ENCODE measurements around the gene EXOC8. TPM values are rescaled to one million over a fixed set of nuclear protein-coding genes. Genes with fewer than 3 reads are reported as not detected.

Gene EXOC8
- total RNA-seq, 1 donor from 2014 or later: 24.9 TPM

DNA sequence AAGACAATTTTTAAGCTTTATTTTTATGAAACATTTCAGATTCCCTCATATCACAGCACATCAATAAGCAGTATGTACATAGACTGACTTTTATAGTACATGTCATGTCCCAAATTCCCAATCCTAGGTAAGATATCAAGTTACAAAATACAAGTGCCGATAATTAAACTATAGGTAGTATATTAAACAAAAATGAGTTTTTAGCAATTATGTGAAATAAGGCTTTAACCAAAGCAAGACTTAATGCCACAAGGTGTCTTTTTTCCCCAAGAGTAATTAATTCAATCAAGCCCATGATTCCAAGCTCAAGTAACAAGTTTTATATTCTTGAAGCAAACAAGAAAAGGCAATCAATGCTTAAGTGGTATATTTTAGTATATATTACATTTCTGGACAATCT is 4.9 kb downstream of the EXOC8 start:
- H3K27ac Mint-ChIP-seq: no peak overlapping the region
- H3K4me1 Mint-ChIP-seq: peaks cover 66% of the 10 kb centered on the region
- CTCF ChIA-PET: no interaction called here
- peaks cover 45% of the 10 kb centered on the region for H3K36me3 Mint-ChIP-seq (ENCODE audit: low read depth)
- H3K27me3 Mint-ChIP-seq: peaks cover 1% of the 10 kb centered on the region
- intact Hi-C loops (cut with micrococcal nuclease): loop anchor here (10.0 kb wide), 2 partner anchors 118 to 418 kb away; no protein-coding TSS in a partner anchor
- H3K9me3 Mint-ChIP-seq: no peaks in the 10 kb centered on the region
- POLR2A ChIA-PET: no interaction called here
- H3K4me3 Mint-ChIP-seq: no peak overlapping the region
- TF ChIP-seq CTCF (IDR thresholded peaks at IDR 0.05): no peak
- DNase-seq: no peak
- no peak for ATAC-seq (ENCODE audit: low read depth)

- DNase-seq: no peak
- H3K27me3 Mint-ChIP-seq: no peaks in the 10 kb centered on the region
- ChIA-PET CTCF (no interaction called here), POLR2A (no interaction called here)
- no peaks in the 10 kb centered on the region for H3K9me3 Mint-ChIP-seq
- peaks cover 26% of the 10 kb centered on the region for H3K36me3 Mint-ChIP-seq (ENCODE audit: low read depth)
- TF ChIP-seq CTCF (IDR thresholded peaks at IDR 0.05): no peak
- no peak overlapping the region for H3K4me3 Mint-ChIP-seq
- intact Hi-C loops (cut with micrococcal nuclease): no loop called here
- no peak overlapping the region for H3K27ac Mint-ChIP-seq
- no peak for ATAC-seq (ENCODE audit: low read depth)
- peaks cover 37% of the 10 kb centered on the region for H3K4me1 Mint-ChIP-seq
Observed at GRCh38 chr1:231329483-231329882, 8.2 kb downstream of the EXOC8 start.

DNA sequence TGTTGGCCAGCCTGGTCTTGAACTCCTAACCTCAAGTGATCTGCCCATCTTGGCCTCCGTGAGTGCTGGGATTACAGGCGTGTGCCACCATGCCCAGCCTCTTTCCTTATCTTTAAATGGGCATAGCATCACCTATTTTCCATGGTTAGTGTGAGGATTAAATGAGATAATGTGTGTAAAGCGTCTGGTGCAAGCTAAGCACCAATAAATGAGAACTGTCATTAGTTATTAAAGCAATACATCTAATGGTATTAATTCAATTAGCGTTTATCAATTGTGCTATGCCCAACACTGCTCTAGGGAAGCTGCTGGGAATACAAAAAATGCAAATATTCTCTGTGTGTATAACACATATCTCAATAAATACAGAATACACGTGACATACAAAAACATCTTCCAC is 10.0 kb downstream of the EXOC8 start:
- Mint-ChIP-seq H3K4me3 (no peak overlapping the region), H3K4me1 (peaks cover 18% of the 10 kb centered on the region), H3K27ac (no peak overlapping the region), H3K36me3 (ENCODE audit: low read depth) (peaks cover 13% of the 10 kb centered on the region), H3K27me3 (no peaks in the 10 kb centered on the region), H3K9me3 (no peaks in the 10 kb centered on the region)
- intact Hi-C loops (cut with micrococcal nuclease): no loop called here
- ChIA-PET CTCF (no interaction called here), POLR2A (no interaction called here)
- ATAC-seq (ENCODE audit: low read depth) (no peak), DNase-seq (no peak)
- TF ChIP-seq CTCF (IDR thresholded peaks at IDR 0.05): no peak

- peaks cover 10% of the 10 kb centered on the region for H3K4me1 Mint-ChIP-seq
- no peaks in the 10 kb centered on the region for H3K9me3 Mint-ChIP-seq
- ATAC-seq (ENCODE audit: low read depth): no peak
- ChIA-PET POLR2A (no interaction called here), CTCF (no interaction called here)
- H3K4me3 Mint-ChIP-seq: no peak overlapping the region
- no peak for TF ChIP-seq CTCF (IDR thresholded peaks at IDR 0.05)
- no peak overlapping the region for H3K27ac Mint-ChIP-seq
- DNase-seq: no peak
- no peaks in the 10 kb centered on the region for H3K27me3 Mint-ChIP-seq
- intact Hi-C loops (cut with micrococcal nuclease): no loop called here
- H3K36me3 Mint-ChIP-seq (ENCODE audit: low read depth): peaks cover 3% of the 10 kb centered on the region
Observed at GRCh38 chr1:231326248-231326647, 11.4 kb downstream of the EXOC8 start.

GRCh38 chr1:231324660-231325059 is 13.0 kb downstream of the EXOC8 start:
- ChIA-PET CTCF (no interaction called here), POLR2A (no interaction called here)
- H3K4me1 Mint-ChIP-seq: peaks cover 6% of the 10 kb centered on the region
- DNase-seq (no peak), ATAC-seq (ENCODE audit: low read depth) (no peak)
- no peaks in the 10 kb centered on the region for H3K27me3 Mint-ChIP-seq
- H3K4me3 Mint-ChIP-seq: no peak overlapping the region
- no peaks in the 10 kb centered on the region for H3K9me3 Mint-ChIP-seq
- no peak for TF ChIP-seq CTCF (IDR thresholded peaks at IDR 0.05)
- peaks cover 3% of the 10 kb centered on the region for H3K36me3 Mint-ChIP-seq (ENCODE audit: low read depth)
- no peak overlapping the region for H3K27ac Mint-ChIP-seq
- intact Hi-C loops (cut with micrococcal nuclease): no loop called here
